HL-60 (cell line): ENCODE data around the gene SIAH3.

Experiments
- GABPA ChIP-seq: IDR thresholded peaks from 2 replicates; pipeline ENCODE4 v1.6.1; 2012; ENCODE audit warnings: low read depth
- POLR2AphosphoS5 ChIP-seq: IDR thresholded peaks from 2 replicates; pipeline ENCODE4 v1.6.1; 2012; ENCODE audit warnings: low read depth
- TF ChIP-seq, protein P1 (sequence below): IDR thresholded peaks from one replicate; pipeline ENCODE4 v1.5.1; 2011; ENCODE audit warnings: low read length, control low read depth, inconsistent platforms; ENCODE audit not compliant: insufficient read depth

GRCh38 chr13:45881353-45881752, 29.8 kb upstream of the SIAH3 start:
- TF ChIP-seq, protein P1, sequence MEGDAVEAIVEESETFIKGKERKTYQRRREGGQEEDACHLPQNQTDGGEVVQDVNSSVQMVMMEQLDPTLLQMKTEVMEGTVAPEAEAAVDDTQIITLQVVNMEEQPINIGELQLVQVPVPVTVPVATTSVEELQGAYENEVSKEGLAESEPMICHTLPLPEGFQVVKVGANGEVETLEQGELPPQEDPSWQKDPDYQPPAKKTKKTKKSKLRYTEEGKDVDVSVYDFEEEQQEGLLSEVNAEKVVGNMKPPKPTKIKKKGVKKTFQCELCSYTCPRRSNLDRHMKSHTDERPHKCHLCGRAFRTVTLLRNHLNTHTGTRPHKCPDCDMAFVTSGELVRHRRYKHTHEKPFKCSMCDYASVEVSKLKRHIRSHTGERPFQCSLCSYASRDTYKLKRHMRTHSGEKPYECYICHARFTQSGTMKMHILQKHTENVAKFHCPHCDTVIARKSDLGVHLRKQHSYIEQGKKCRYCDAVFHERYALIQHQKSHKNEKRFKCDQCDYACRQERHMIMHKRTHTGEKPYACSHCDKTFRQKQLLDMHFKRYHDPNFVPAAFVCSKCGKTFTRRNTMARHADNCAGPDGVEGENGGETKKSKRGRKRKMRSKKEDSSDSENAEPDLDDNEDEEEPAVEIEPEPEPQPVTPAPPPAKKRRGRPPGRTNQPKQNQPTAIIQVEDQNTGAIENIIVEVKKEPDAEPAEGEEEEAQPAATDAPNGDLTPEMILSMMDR, result no peak
- TF ChIP-seq GABPA (no peak), POLR2AphosphoS5 (no peak)
